ENCODE results near the gene FARP1.

FARP1 gene

GRCh38 chr13:98461486-98462240 is 318.8 kb downstream of the FARP1 start:
- no peak for TF ChIP-seq CTCF (IDR thresholded peaks at IDR 0.05)
- Histone ChIP-seq H3K9me3 (no peaks in the 10 kb centered on the region), H3K4me1 (ENCODE audit: control insufficient read depth in 1 of 2, insufficient read depth in 1 of 2, low read depth in 1 of 2, low read length in 1 of 2) (no peaks in the 10 kb centered on the region), H3K27ac (no peak overlapping the region), H3K27me3 (no peaks in the 10 kb centered on the region), H3K4me3 (ENCODE audit: low read depth in 1 of 2, low read length in 1 of 2) (no peak overlapping the region), H3K36me3 (peaks cover 95% of the 10 kb centered on the region)

GRCh38 chr13:98462241-98462882 is 319.5 kb downstream of the FARP1 start:
- no peaks in the 10 kb centered on the region for H3K4me1 ChIP-seq (ENCODE audit: control insufficient read depth in 1 of 2, insufficient read depth in 1 of 2, low read depth in 1 of 2, low read length in 1 of 2)
- peaks cover 95% of the 10 kb centered on the region for H3K36me3 ChIP-seq
- no peak overlapping the region for H3K4me3 ChIP-seq (ENCODE audit: low read depth in 1 of 2, low read length in 1 of 2)
- no peak for TF ChIP-seq CTCF (IDR thresholded peaks at IDR 0.05)
- no peak overlapping the region for H3K27ac ChIP-seq
- H3K27me3 ChIP-seq, result no peaks in the 10 kb centered on the region
- no peaks in the 10 kb centered on the region for H3K9me3 ChIP-seq

GRCh38 chr13:98462946-98463345 is 320.1 kb downstream of the FARP1 start:
- no peaks in the 10 kb centered on the region for H3K9me3 ChIP-seq
- H3K4me1 ChIP-seq (ENCODE audit: control insufficient read depth in 1 of 2, insufficient read depth in 1 of 2, low read depth in 1 of 2, low read length in 1 of 2), result no peaks in the 10 kb centered on the region
- no peak overlapping the region for H3K27ac ChIP-seq
- H3K36me3 ChIP-seq, result peaks cover 95% of the 10 kb centered on the region
- TF ChIP-seq CTCF (IDR thresholded peaks at IDR 0.05), result no peak
- H3K27me3 ChIP-seq, result no peaks in the 10 kb centered on the region
- H3K4me3 ChIP-seq (ENCODE audit: low read depth in 1 of 2, low read length in 1 of 2), result no peak overlapping the region

GRCh38 chr13:98466634-98467236 is 323.8 kb downstream of the FARP1 start:
- Histone ChIP-seq H3K27me3 (no peaks in the 10 kb centered on the region), H3K9me3 (no peaks in the 10 kb centered on the region), H3K27ac (no peak overlapping the region), H3K36me3 (peaks cover 95% of the 10 kb centered on the region), H3K4me3 (ENCODE audit: low read depth in 1 of 2, low read length in 1 of 2) (no peak overlapping the region), H3K4me1 (ENCODE audit: control insufficient read depth in 1 of 2, insufficient read depth in 1 of 2, low read depth in 1 of 2, low read length in 1 of 2) (peaks cover 0 to 3% of the 10 kb centered on the region in 2 experiments)
- TF ChIP-seq CTCF (IDR thresholded peaks at IDR 0.05), result peak; percentile 34

- Histone ChIP-seq H3K27me3 (no peaks in the 10 kb centered on the region), H3K4me3 (ENCODE audit: low read depth in 1 of 2, low read length in 1 of 2) (no peak overlapping the region), H3K36me3 (peaks cover 95% of the 10 kb centered on the region), H3K27ac (no peak overlapping the region), H3K9me3 (no peaks in the 10 kb centered on the region), H3K4me1 (ENCODE audit: control insufficient read depth in 1 of 2, insufficient read depth in 1 of 2, low read depth in 1 of 2, low read length in 1 of 2) (peaks cover 0 to 3% of the 10 kb centered on the region in 2 experiments)
- TF ChIP-seq CTCF (IDR thresholded peaks at IDR 0.05), result no peak
Observed at GRCh38 chr13:98467263-98467985, 324.5 kb downstream of the FARP1 start.

Data from neutrophil (primary cell).